Measurements from ENCODE around the gene THADA. TPM values are rescaled to one million over a fixed set of nuclear protein-coding genes. Genes with fewer than 3 reads are reported as not detected.

THADA gene
- total and polyA plus RNA-seq, 2 experiments from 2014 or later: 10.8 to 18.8 TPM

- Histone ChIP-seq H3K27ac (no peak overlapping the region), H3K36me3 (replicated peaks; ENCODE audit: insufficient read depth, low read depth) (no peaks in the 10 kb centered on the region), H3K4me3 (no peak overlapping the region), H3K4me1 (ENCODE audit: insufficient read depth) (peaks cover 11% of the 10 kb centered on the region), H2AFZ (no peak overlapping the region), H3K27me3 (no peaks in the 10 kb centered on the region), H3K79me2 (no peaks in the 10 kb centered on the region), H3K4me2 (no peak overlapping the region), H3K9me2 (replicated peaks; ENCODE audit: insufficient read depth) (no peaks in the 10 kb centered on the region), H4K20me1 (ENCODE audit: insufficient read depth, poor library complexity, severe bottlenecking) (no peaks in the 10 kb centered on the region), H3K9me3 (ENCODE audit: low read depth) (no peaks in the 10 kb centered on the region)
- 76% methylated on average over 1 of the region's 1 CpG for WGBS (ENCODE audit: low lambda C conversion rate, missing lambda C conversion rate)
- no peak for DNase-seq (ENCODE audit: low spot score)
- TF ChIP-seq, protein P1, sequence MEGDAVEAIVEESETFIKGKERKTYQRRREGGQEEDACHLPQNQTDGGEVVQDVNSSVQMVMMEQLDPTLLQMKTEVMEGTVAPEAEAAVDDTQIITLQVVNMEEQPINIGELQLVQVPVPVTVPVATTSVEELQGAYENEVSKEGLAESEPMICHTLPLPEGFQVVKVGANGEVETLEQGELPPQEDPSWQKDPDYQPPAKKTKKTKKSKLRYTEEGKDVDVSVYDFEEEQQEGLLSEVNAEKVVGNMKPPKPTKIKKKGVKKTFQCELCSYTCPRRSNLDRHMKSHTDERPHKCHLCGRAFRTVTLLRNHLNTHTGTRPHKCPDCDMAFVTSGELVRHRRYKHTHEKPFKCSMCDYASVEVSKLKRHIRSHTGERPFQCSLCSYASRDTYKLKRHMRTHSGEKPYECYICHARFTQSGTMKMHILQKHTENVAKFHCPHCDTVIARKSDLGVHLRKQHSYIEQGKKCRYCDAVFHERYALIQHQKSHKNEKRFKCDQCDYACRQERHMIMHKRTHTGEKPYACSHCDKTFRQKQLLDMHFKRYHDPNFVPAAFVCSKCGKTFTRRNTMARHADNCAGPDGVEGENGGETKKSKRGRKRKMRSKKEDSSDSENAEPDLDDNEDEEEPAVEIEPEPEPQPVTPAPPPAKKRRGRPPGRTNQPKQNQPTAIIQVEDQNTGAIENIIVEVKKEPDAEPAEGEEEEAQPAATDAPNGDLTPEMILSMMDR (IDR thresholded peaks at IDR 0.05; ENCODE audit: poor library complexity): no peak
- no peak for TF ChIP-seq EZH2phosphoT487 (IDR thresholded peaks at IDR 0.05; ENCODE audit: low read depth, severe bottlenecking, unreplicated experiment)
- no peak for TF ChIP-seq EZH2 (IDR thresholded peaks at IDR 0.05; ENCODE audit: borderline replicate concordance)
Observed at GRCh38 chr2:43259512-43259911, 336.3 kb downstream of the THADA start.

DNA sequence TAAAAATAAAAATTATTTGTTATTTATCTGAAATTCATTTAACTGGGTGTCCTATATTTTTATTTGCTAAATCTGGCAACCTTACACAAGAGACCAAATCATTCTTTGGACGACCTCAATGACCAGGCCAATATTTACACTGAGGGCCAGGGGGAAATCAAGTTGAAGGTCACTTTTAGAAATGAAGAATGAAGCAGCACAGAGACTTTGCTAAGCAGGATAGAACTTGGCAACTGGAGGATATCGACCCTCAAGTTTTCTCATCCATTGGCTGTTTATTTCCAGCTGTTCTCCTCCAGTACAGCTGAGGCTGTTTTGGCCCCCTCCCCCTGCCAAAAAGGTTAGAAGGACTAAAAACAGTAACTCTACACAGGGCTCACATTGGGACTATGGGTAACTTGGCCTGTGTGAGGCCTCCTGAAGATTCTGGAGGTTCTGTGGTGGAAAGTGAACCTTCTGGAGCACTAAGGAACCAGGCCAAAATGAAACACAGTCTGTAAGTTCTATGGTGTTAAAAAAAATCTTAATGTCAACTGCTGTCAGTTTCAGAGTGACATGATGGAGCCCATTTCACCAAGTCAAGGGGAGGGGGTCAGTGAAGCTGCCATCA, 337.2 kb downstream of the THADA start:
- WGBS (ENCODE audit: low lambda C conversion rate, missing lambda C conversion rate): 81% methylated on average over 2 of the region's 2 CpGs

GRCh38 chr2:43255296-43255910, 340.4 kb downstream of the THADA start:
- no peak overlapping the region for H3K4me3 ChIP-seq
- TF ChIP-seq EZH2 (IDR thresholded peaks at IDR 0.05; ENCODE audit: borderline replicate concordance): no peak
- TF ChIP-seq EZH2phosphoT487 (IDR thresholded peaks at IDR 0.05; ENCODE audit: low read depth, severe bottlenecking, unreplicated experiment): no peak
- TF ChIP-seq, protein P1 (IDR thresholded peaks at IDR 0.05; ENCODE audit: poor library complexity): no peak
- H3K36me3 ChIP-seq (replicated peaks; ENCODE audit: insufficient read depth, low read depth): no peaks in the 10 kb centered on the region
- no peaks in the 10 kb centered on the region for H4K20me1 ChIP-seq (ENCODE audit: insufficient read depth, poor library complexity, severe bottlenecking)
- no peak for DNase-seq (ENCODE audit: low spot score)
- no peaks in the 10 kb centered on the region for H3K9me2 ChIP-seq (replicated peaks; ENCODE audit: insufficient read depth)
- H3K27me3 ChIP-seq: no peaks in the 10 kb centered on the region
- H3K9me3 ChIP-seq (ENCODE audit: low read depth): no peaks in the 10 kb centered on the region
- H3K79me2 ChIP-seq: no peaks in the 10 kb centered on the region
- no peak overlapping the region for H3K4me2 ChIP-seq
- WGBS (ENCODE audit: low lambda C conversion rate, missing lambda C conversion rate): 43% methylated on average over 8 of the region's 8 CpGs
- H3K27ac ChIP-seq: peak overlapping the region; percentile 62
- H3K4me1 ChIP-seq (ENCODE audit: insufficient read depth): peaks cover 26% of the 10 kb centered on the region
- H2AFZ ChIP-seq: no peak overlapping the region

More for the DNA sequence above, 337.2 kb downstream of the THADA start:
- Histone ChIP-seq H2AFZ (no peak overlapping the region), H3K27me3 (no peaks in the 10 kb centered on the region), H4K20me1 (ENCODE audit: insufficient read depth, poor library complexity, severe bottlenecking) (no peaks in the 10 kb centered on the region), H3K36me3 (replicated peaks; ENCODE audit: insufficient read depth, low read depth) (no peaks in the 10 kb centered on the region), H3K9me2 (replicated peaks; ENCODE audit: insufficient read depth) (no peaks in the 10 kb centered on the region), H3K4me2 (no peak overlapping the region), H3K9me3 (ENCODE audit: low read depth) (no peaks in the 10 kb centered on the region), H3K4me3 (no peak overlapping the region), H3K79me2 (no peaks in the 10 kb centered on the region), H3K4me1 (ENCODE audit: insufficient read depth) (peaks cover 11% of the 10 kb centered on the region), H3K27ac (no peak overlapping the region)
- no peak for TF ChIP-seq EZH2 (IDR thresholded peaks at IDR 0.05; ENCODE audit: borderline replicate concordance)
- TF ChIP-seq, protein P1 (IDR thresholded peaks at IDR 0.05; ENCODE audit: poor library complexity): no peak
- no peak for TF ChIP-seq EZH2phosphoT487 (IDR thresholded peaks at IDR 0.05; ENCODE audit: low read depth, severe bottlenecking, unreplicated experiment)
- no peak for DNase-seq (ENCODE audit: low spot score)

All from hepatocyte (in vitro differentiated cells).